ENCODE data around the gene SEMG2.

- TF ChIP-seq EZH2phosphoT487 (IDR thresholded peaks at IDR 0.05; ENCODE audit: insufficient read depth, low read depth) (no peak), EZH2 (IDR thresholded peaks at IDR 0.05; ENCODE audit: insufficient read depth, poor library complexity, severe bottlenecking) (no peak)
These were observed 24.9 kb downstream of the SEMG2 start for GRCh38 chr20:45246109-45246508.
